HepG2 (cell line): ENCODE results near the gene MPZL3. TPM values are rescaled to one million over a fixed set of nuclear protein-coding genes. Genes with fewer than 3 reads are reported as not detected.

Experiments
- ATAC-seq: fragments of 200-7000 bp; cut with Tn5 transposase; 3 replicates; pipeline ENCODE4 v1.9.1; 2020; ENCODE audit warnings: mild to moderate bottlenecking, moderate library complexity
- BruUV-seq: library from RNA; stranded (reverse); fragments of 400-500 nt; replicated peaks from 2 replicates; lab custom pipeline; 2021; lab: Mats Ljungman, UMichigan
- CTCF ChIA-PET: fragments of 300-600 bp; formaldehyde crosslinking; extraction: SDS; loops from one replicate; lab custom pipeline; 2021; ENCODE audit warnings: low total read pairs, inconsistent platforms, low intra/inter-chr PET ratio; lab: Yijun Ruan, JAX
- POLR2A ChIA-PET: fragments of 350-600 bp; sonication (Branson Sonifier 250); formaldehyde crosslinking; loops from one replicate; lab custom pipeline; 2020; ENCODE audit warnings: antibody characterized with exemption, inconsistent platforms; lab: Yijun Ruan, JAX
- DNase-seq: peaks from one replicate; pipeline ENCODE4 v3.0.0-alpha.2; 2015; ENCODE audit warnings: low spot score
- FAIRE-seq: peaks from 3 replicates; lab custom pipeline; 2011; peaks lifted over from hg19 to GRCh38; lab: Jason Lieb, UNC
- H2AFZ ChIP-seq: one replicate; pipeline ENCODE4 v1.6.1; 2011; ENCODE audit warnings: low read length, inconsistent platforms
- H3K27ac ChIP-seq: fragments of 300-600 bp; 3 replicates; pipeline ENCODE4 v1.8.0; 2011; ENCODE audit warnings: mixed run types, mild to moderate bottlenecking, mixed read lengths, low read length, inconsistent platforms; ENCODE audit not compliant: insufficient read depth; ENCODE audit errors: extremely low read length
- H3K27me3 ChIP-seq, 2 experiments: fragments of 200-600 bp in 1 of 2; 2 replicates in 1 of 2; 3 replicates in 1 of 2; pipeline versions ENCODE4 v1.6.0 to v1.8.0; 2011; ENCODE audit warnings: low read length in 2 of 2, mild to moderate bottlenecking in 2 of 2, moderate library complexity in 2 of 2, inconsistent platforms in 1 of 2; ENCODE audit not compliant: insufficient read depth in 2 of 2, control insufficient read depth in 1 of 2
- H3K36me3 ChIP-seq, 2 experiments: fragments of 200-600 bp in 1 of 2; replicated peaks in 1 of 2; 2 replicates in 1 of 2; 3 replicates in 1 of 2; pipeline versions ENCODE4 v1.5.1 to v1.8.0; 2011; ENCODE audit warnings: low read length in 2 of 2, inconsistent platforms in 1 of 2; ENCODE audit not compliant: insufficient read depth in 2 of 2, control insufficient read depth in 1 of 2
- H3K4me1 ChIP-seq: 2 replicates; pipeline ENCODE4 v1.5.1; 2012; ENCODE audit warnings: low read length, inconsistent platforms; ENCODE audit not compliant: insufficient read depth
- H3K4me2 ChIP-seq: 2 replicates; pipeline ENCODE4 v1.6.0; 2011; ENCODE audit warnings: low read depth, low read length, inconsistent platforms
- H3K4me3 ChIP-seq, 3 experiments: fragments of 200-600 bp in 1 of 3; sonication (generic), shearing (Covaris generic) in 1 of 3; replicated peaks in 1 of 3; 2 replicates each; pipeline ENCODE4 v1.5.1; 2011 to 2016; ENCODE audit warnings: low read length in 3 of 3, inconsistent platforms in 2 of 3, low read depth in 2 of 3, mild to moderate bottlenecking in 2 of 3, control low read depth in 1 of 3, mixed read lengths in 1 of 3; ENCODE audit not compliant: insufficient read depth in 1 of 3
- H3K79me2 ChIP-seq: one replicate; pipeline ENCODE4 v1.6.1; 2011; ENCODE audit warnings: low read length, inconsistent platforms; ENCODE audit not compliant: insufficient read depth
- H3K9ac ChIP-seq: 2 replicates; pipeline ENCODE4 v1.6.0; 2011; ENCODE audit warnings: mild to moderate bottlenecking, low read depth, low read length, inconsistent platforms; ENCODE audit not compliant: insufficient read depth
- H3K9me3 ChIP-seq: 2 replicates; pipeline ENCODE4 v1.5.1; 2012; ENCODE audit warnings: mild to moderate bottlenecking, low read length
- H4K20me1 ChIP-seq: 2 replicates; pipeline ENCODE4 v1.6.0; 2011; ENCODE audit warnings: inconsistent platforms, mild to moderate bottlenecking, low read length, moderate library complexity; ENCODE audit not compliant: insufficient read depth
- ATF6 ChIP-seq: sonication (generic); formaldehyde crosslinking; conservative IDR thresholded peaks from 2 replicates; pipeline ENCODE4 v1.4.0; 2020; ENCODE audit warnings: missing genetic modification reagents
- ATM ChIP-seq: fragments of 450-650 bp; IDR thresholded peaks from 2 replicates; pipeline ENCODE4 v1.7.1; 2017; ENCODE audit warnings: mild to moderate bottlenecking, borderline replicate concordance
- ELF1 ChIP-seq: sonication (generic); formaldehyde crosslinking; IDR thresholded peaks from 2 replicates; pipeline ENCODE4 v1.4.0; 2020; ENCODE audit warnings: missing genetic modification reagents
- NBN ChIP-seq: fragments of 450-650 bp; conservative IDR thresholded peaks from 2 replicates; pipeline ENCODE4 v1.6.1; 2017
- POGZ ChIP-seq: sonication (generic); formaldehyde crosslinking; IDR thresholded peaks from 2 replicates; pipeline ENCODE4 v1.4.0; 2020; ENCODE audit warnings: mild to moderate bottlenecking, missing genetic modification reagents
- ZNF331 ChIP-seq: sonication (generic); formaldehyde crosslinking; IDR thresholded peaks from 2 replicates; pipeline ENCODE4 v1.4.0; 2020; ENCODE audit warnings: missing genetic modification reagents
- ZNF501 ChIP-seq: sonication (generic); formaldehyde crosslinking; IDR thresholded peaks from 2 replicates; pipeline ENCODE4 v1.5.1; 2020; ENCODE audit warnings: mild to moderate bottlenecking, moderate library complexity, missing genetic modification reagents
- WGBS: methylation state at CpG from one replicate; pipeline ENCODE4 v1.1.6; 2017; ENCODE audit warnings: low lambda C conversion rate; 5-methylcytosine and 5-hydroxymethylcytosine counted together
- in situ Hi-C: cut with HindIII; loops from 2 replicates; pipeline ENCODE4 v1.10.0; 2017; ENCODE audit warnings: low pct_unique_long_range_greater_than_20kb; ENCODE audit not compliant: extremely low pct_ligation_motif_present
- intact Hi-C: fragments of 100-400 bp; cut with micrococcal nuclease; formaldehyde crosslinking; loops from one replicate; pipeline ENCODE4 v1.10.0; 2022; ENCODE audit not compliant: unreplicated experiment
- polyA plus RNA-seq, 8 experiments: library from polyadenylated mRNA; depleted of rRNA in 3 of 8; stranded (reverse) in 7 of 8; unstranded in 1 of 8; fragments of >200 nt; fragmentation: Illumina TruSeq in 4 of 8; extraction: Trizol in 4 of 8; gene quantifications; 2 replicates each; pipeline versions ENCODE4 v1.2.1 to v1.2.3, GENCODE V29; 2011 to 2016; ENCODE audit warnings: low read depth in 4 of 8, missing spikeins in 1 of 8, mixed read lengths in 1 of 8; ENCODE audit not compliant: insufficient read depth in 1 of 8
- total RNA-seq, 5 experiments: library from RNA; depleted of rRNA; stranded (reverse); fragments of >200 nt; fragmentation: Illumina TruSeq; extraction: Trizol; gene quantifications; 2 replicates each; pipeline ENCODE4 v1.2.3, GENCODE V29; 2016; ENCODE audit warnings: low read depth in 1 of 5
- TF ChIP-seq, protein P1 (sequence below): sonication (generic); formaldehyde crosslinking; IDR thresholded peaks from 2 replicates; pipeline ENCODE4 v1.4.0; 2020; ENCODE audit warnings: mild to moderate bottlenecking, missing genetic modification reagents

The MPZL3 gene
- total and polyA plus RNA-seq, 2 of the 13 experiments (the other 11 are each of a cell fraction or from before 2014, with no cell fraction given): 5.3 to 9.3 TPM

GRCh38 chr11:118219732-118220131 lies 32.4 kb downstream of the MPZL3 start:
- ATAC-seq: no peak
- no peak overlapping the region for H3K4me3 ChIP-seq
- no peaks in the 10 kb centered on the region for H3K9me3 ChIP-seq
- H3K27ac ChIP-seq: no peak overlapping the region
- POLR2A ChIA-PET: no interaction called here
- H3K27me3 ChIP-seq: no peaks in the 10 kb centered on the region
- H2AFZ ChIP-seq: peak overlapping the region; percentile 16
- CTCF ChIA-PET: no interaction called here
- H3K4me2 ChIP-seq: no peak overlapping the region
- in situ Hi-C loops: no loop called here
- no peak for DNase-seq
- FAIRE-seq: no peak
- TF ChIP-seq POGZ (CRISPR knock-in tag) (no peak), ATM (no peak), ZNF501 (CRISPR knock-in tag) (0 out of 2 replicates have a peak, but pooled peaks have one; percentile 21), ELF1 (CRISPR knock-in tag) (peak; percentile 39; the same call in 1 of the 2 replicates), ZNF331 (CRISPR knock-in tag) (no peak), NBN (no peak), ATF6 (CRISPR knock-in tag) (no peak)
- TF ChIP-seq, protein P1, sequence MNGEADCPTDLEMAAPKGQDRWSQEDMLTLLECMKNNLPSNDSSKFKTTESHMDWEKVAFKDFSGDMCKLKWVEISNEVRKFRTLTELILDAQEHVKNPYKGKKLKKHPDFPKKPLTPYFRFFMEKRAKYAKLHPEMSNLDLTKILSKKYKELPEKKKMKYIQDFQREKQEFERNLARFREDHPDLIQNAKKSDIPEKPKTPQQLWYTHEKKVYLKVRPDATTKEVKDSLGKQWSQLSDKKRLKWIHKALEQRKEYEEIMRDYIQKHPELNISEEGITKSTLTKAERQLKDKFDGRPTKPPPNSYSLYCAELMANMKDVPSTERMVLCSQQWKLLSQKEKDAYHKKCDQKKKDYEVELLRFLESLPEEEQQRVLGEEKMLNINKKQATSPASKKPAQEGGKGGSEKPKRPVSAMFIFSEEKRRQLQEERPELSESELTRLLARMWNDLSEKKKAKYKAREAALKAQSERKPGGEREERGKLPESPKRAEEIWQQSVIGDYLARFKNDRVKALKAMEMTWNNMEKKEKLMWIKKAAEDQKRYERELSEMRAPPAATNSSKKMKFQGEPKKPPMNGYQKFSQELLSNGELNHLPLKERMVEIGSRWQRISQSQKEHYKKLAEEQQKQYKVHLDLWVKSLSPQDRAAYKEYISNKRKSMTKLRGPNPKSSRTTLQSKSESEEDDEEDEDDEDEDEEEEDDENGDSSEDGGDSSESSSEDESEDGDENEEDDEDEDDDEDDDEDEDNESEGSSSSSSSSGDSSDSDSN (CRISPR knock-in tag): no peak
- TF ChIP-seq, all 625 proteins: peak for 2
- intact Hi-C loops: no loop called here
- Histone ChIP-seq H3K79me2 (no peaks in the 10 kb centered on the region), H4K20me1 (no peaks in the 10 kb centered on the region), H3K4me1 (peaks cover 37% of the 10 kb centered on the region), H3K9ac (peak overlapping the region; percentile 23; the same call in 1 of the 2 replicates), H3K36me3 (no peaks in the 10 kb centered on the region)
- BruUV-seq: no TSS peak
- 83% methylated on average over 1 of the region's 1 CpG for WGBS
